Body of pancreas (tissue), 4 donors: Measurements from ENCODE around the gene AMDHD2.
A peak's percentile ranks its signal among the peaks of the same experiment; 100 is the strongest.

ENCODE experiments used
- POLR2A ChIP-seq, 3 donors: fragments of 450-650 bp; IDR thresholded peaks; one replicate each; pipeline ENCODE4 v1.6.1; 2016; ENCODE audit warnings: antibody characterized with exemption in 3 of 3, mild to moderate bottlenecking in 2 of 3
- TF ChIP-seq, protein P1 (sequence below), 7 experiments: fragments of 450-650 bp in 4 of 7; fragments of 200-600 bp in 3 of 7; sonication (generic) in 3 of 7; IDR thresholded peaks; one replicate each; pipeline ENCODE4 v1.5.1; 2016 to 2019; ENCODE audit warnings: antibody characterized with exemption in 7 of 7

DNA sequence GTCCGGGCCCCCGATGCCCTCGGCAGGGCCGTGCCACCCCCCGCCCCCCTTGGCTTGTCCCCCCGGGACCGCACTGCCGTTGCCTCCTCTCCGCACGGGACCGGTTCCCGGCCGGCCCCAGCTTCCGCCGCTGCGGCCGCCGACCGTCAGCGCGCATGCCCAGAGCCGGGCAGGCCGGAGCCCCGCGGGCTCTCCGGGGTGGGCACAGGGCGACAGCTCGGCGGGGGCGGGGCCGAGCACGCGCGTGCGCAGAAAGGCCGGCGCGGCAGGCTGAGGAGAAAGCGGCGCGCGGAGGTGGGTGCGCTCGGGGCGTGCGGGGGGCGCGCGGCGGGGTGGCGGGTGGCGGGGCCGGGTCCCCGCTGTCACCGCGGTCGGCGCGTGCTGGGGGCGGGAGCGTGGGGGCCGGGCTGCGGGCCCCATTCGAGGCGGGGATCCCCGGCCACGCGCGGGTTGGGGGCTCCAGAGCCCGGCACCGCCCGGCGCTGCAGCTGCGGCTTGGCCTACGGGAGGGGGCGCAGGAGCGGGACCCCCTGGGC is 45.2 kb upstream of the AMDHD2 start, which contains the start of gene TBC1D24:
- TF ChIP-seq, protein P1, sequence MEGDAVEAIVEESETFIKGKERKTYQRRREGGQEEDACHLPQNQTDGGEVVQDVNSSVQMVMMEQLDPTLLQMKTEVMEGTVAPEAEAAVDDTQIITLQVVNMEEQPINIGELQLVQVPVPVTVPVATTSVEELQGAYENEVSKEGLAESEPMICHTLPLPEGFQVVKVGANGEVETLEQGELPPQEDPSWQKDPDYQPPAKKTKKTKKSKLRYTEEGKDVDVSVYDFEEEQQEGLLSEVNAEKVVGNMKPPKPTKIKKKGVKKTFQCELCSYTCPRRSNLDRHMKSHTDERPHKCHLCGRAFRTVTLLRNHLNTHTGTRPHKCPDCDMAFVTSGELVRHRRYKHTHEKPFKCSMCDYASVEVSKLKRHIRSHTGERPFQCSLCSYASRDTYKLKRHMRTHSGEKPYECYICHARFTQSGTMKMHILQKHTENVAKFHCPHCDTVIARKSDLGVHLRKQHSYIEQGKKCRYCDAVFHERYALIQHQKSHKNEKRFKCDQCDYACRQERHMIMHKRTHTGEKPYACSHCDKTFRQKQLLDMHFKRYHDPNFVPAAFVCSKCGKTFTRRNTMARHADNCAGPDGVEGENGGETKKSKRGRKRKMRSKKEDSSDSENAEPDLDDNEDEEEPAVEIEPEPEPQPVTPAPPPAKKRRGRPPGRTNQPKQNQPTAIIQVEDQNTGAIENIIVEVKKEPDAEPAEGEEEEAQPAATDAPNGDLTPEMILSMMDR (IDR thresholded peaks at IDR 0.05): no peak
- peak; percentile 57 to 73 (median 58) for TF ChIP-seq POLR2A (IDR thresholded peaks at IDR 0.05)
